ENCODE measurements around the gene AIP.

DNA sequence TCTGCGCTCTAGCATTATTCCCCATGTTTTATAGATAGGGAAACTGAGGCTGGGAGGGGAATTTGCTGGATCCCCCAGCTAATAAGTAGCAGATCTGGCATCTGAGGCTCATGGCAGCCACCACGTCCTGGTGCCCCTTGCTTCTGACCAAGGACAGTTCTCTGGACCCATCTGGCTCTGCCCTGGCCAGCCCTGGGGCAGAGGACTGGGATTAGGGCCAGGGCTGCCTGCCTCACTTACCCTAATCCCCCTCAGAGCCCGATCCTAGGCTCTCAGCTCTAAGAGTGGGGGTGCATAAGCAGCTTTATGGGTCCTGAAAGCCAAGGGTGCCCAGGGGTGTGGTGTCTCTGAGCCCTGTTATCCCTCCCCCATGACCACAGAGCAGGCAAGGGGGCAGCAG is 27.8 kb upstream of the AIP start, which contains the start of gene CABP4:
- no peak for TF ChIP-seq EZH2 (IDR thresholded peaks at IDR 0.05; ENCODE audit: borderline replicate concordance, low read depth, low read length, severe bottlenecking)
- TF ChIP-seq, protein P1, sequence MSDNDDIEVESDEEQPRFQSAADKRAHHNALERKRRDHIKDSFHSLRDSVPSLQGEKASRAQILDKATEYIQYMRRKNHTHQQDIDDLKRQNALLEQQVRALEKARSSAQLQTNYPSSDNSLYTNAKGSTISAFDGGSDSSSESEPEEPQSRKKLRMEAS (IDR thresholded peaks at IDR 0.05; ENCODE audit: insufficient read depth, insufficient read length), result no peak
- TF ChIP-seq CTCF (IDR thresholded peaks at IDR 0.05; ENCODE audit: extremely low read depth in 1 of 2, insufficient read depth in 1 of 2, low read depth in 1 of 2, low read length in 2 of 2), result no peak
- TF ChIP-seq POLR2AphosphoS5 (IDR thresholded peaks at IDR 0.05; ENCODE audit: insufficient read depth, low read depth, low read length), result no peak

Data from endothelial cell of umbilical vein (primary cell).